Activated CD4-positive, alpha-beta T cell treated with anti-CD3 and anti-CD28 coated beads, Interleukin-10, Interleukin-2, amounts not matched to agents 100 ng/mL and 50 ng/mL, durations not matched to agents 16 hours and 8 hours (primary cell): ENCODE data around the gene HS6ST3.

ENCODE experiments used
- DNase-seq: peaks from one replicate; pipeline ENCODE4 v3.0.0-alpha.2; 2020

The HS6ST3 gene

GRCh38 chr13:96858133-96858826 lies 768.4 kb downstream of the HS6ST3 start:
- no peak for DNase-seq

- no peak for DNase-seq
These were observed 771.0 kb downstream of the HS6ST3 start for GRCh38 chr13:96860882-96861281.

GRCh38 chr13:96862093-96862492 lies 772.2 kb downstream of the HS6ST3 start:
- DNase-seq, result no peak

GRCh38 chr13:96862999-96863398 lies 773.1 kb downstream of the HS6ST3 start:
- DNase-seq, result no peak

- DNase-seq, result no peak
These were observed 781.6 kb downstream of the HS6ST3 start for GRCh38 chr13:96871469-96871868.

GRCh38 chr13:96880419-96880818 lies 790.5 kb downstream of the HS6ST3 start:
- DNase-seq, result no peak
